Ishikawa (cell line): ENCODE measurements around the gene EMSY.

Experiments used
- CEBPB ChIP-seq: IDR thresholded peaks from 2 replicates; pipeline ENCODE4 v1.6.1; 2012
- CREB1 ChIP-seq: IDR thresholded peaks from 2 replicates; pipeline ENCODE4 v1.6.1; 2012; ENCODE audit warnings: low read depth
- EGR1 ChIP-seq: IDR thresholded peaks from 2 replicates; pipeline ENCODE4 v1.6.1; 2012
- EP300 ChIP-seq: IDR thresholded peaks from 2 replicates; pipeline ENCODE4 v1.6.1; 2012; ENCODE audit warnings: borderline replicate concordance
- FOXM1 ChIP-seq: IDR thresholded peaks from 2 replicates; pipeline ENCODE4 v1.6.1; 2012; ENCODE audit warnings: low read depth, borderline replicate concordance
- NFIC ChIP-seq: IDR thresholded peaks from 2 replicates; pipeline ENCODE4 v1.6.1; 2012
- RAD21 ChIP-seq: IDR thresholded peaks from 2 replicates; pipeline ENCODE4 v1.6.1; 2012; ENCODE audit warnings: low read depth
- TAF1 ChIP-seq: IDR thresholded peaks from 2 replicates; pipeline ENCODE4 v1.6.1; 2012; ENCODE audit warnings: low read depth, mild to moderate bottlenecking
- TCF12 ChIP-seq: IDR thresholded peaks from 2 replicates; pipeline ENCODE4 v1.6.1; 2012; ENCODE audit warnings: low read depth
- TEAD4 ChIP-seq: IDR thresholded peaks from 2 replicates; pipeline ENCODE4 v1.6.1; 2012
- USF1 ChIP-seq: IDR thresholded peaks from 2 replicates; pipeline ENCODE4 v1.6.1; 2012
- YY1 ChIP-seq: IDR thresholded peaks from 2 replicates; pipeline ENCODE4 v1.6.1; 2012; ENCODE audit warnings: low read depth
- ZBTB7A ChIP-seq: IDR thresholded peaks from 2 replicates; pipeline ENCODE4 v1.6.1; 2012; ENCODE audit warnings: low read depth
- TF ChIP-seq, protein P1 (sequence below): IDR thresholded peaks from 2 replicates; pipeline ENCODE4 v1.6.1; 2012; ENCODE audit warnings: low read depth, mild to moderate bottlenecking
- TF ChIP-seq, protein P2 (sequence below): IDR thresholded peaks from 2 replicates; pipeline ENCODE4 v1.6.1; 2012

EMSY gene

DNA sequence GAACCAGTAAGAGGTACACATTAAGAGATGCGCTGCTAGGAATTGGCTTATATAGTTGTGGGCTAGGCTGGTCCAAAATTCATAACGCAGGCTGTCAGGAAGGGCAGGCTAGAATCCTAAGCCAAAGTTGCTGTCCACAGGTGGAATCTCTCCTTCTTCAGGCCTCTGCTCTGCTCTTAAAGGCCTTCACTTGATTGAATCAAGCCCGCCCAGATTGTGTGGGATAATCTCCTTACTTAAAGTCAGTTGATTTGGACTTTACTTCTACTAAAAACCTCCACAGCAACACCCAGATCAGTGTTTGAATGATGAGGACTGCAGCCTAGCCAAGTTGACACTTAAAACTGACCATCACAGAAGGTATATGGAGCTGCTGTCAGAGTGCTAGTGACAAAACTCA is 156.9 kb downstream of the EMSY start:
- TF ChIP-seq, protein P1, sequence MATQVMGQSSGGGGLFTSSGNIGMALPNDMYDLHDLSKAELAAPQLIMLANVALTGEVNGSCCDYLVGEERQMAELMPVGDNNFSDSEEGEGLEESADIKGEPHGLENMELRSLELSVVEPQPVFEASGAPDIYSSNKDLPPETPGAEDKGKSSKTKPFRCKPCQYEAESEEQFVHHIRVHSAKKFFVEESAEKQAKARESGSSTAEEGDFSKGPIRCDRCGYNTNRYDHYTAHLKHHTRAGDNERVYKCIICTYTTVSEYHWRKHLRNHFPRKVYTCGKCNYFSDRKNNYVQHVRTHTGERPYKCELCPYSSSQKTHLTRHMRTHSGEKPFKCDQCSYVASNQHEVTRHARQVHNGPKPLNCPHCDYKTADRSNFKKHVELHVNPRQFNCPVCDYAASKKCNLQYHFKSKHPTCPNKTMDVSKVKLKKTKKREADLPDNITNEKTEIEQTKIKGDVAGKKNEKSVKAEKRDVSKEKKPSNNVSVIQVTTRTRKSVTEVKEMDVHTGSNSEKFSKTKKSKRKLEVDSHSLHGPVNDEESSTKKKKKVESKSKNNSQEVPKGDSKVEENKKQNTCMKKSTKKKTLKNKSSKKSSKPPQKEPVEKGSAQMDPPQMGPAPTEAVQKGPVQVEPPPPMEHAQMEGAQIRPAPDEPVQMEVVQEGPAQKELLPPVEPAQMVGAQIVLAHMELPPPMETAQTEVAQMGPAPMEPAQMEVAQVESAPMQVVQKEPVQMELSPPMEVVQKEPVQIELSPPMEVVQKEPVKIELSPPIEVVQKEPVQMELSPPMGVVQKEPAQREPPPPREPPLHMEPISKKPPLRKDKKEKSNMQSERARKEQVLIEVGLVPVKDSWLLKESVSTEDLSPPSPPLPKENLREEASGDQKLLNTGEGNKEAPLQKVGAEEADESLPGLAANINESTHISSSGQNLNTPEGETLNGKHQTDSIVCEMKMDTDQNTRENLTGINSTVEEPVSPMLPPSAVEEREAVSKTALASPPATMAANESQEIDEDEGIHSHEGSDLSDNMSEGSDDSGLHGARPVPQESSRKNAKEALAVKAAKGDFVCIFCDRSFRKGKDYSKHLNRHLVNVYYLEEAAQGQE, result no peak
- no peak for TF ChIP-seq ZBTB7A
- TF ChIP-seq TAF1, result no peak

GRCh38 chr11:76602431-76602861 is 157.6 kb downstream of the EMSY start:
- TF ChIP-seq USF1, result no peak
- TF ChIP-seq, protein P1, result no peak
- no peak for TF ChIP-seq NFIC
- TF ChIP-seq TCF12, result no peak
- TF ChIP-seq TEAD4, result no peak
- TF ChIP-seq ZBTB7A, result no peak
- no peak for TF ChIP-seq TAF1
- TF ChIP-seq FOXM1, result no peak
- TF ChIP-seq EP300, result no peak
- no peak for TF ChIP-seq YY1
- no peak for TF ChIP-seq CREB1
- TF ChIP-seq RAD21, result no peak
- TF ChIP-seq EGR1, result no peak
- TF ChIP-seq, protein P2, sequence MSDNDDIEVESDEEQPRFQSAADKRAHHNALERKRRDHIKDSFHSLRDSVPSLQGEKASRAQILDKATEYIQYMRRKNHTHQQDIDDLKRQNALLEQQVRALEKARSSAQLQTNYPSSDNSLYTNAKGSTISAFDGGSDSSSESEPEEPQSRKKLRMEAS, result no peak
- no peak for TF ChIP-seq CEBPB
